Brain pericyte (primary cell): ENCODE results near the gene MTO1.
"Not testable (repeated sequence)": the region's sequence is repeated elsewhere in the genome, so short reads cannot be mapped to it uniquely, and the experiment has no call there.

Experiments used
- DNase-seq: peaks from one replicate; pipeline ENCODE4 v3.0.0-alpha.2; 2012; ENCODE audit warnings: low read depth, low spot score

MTO1 gene

GRCh38 chr6:73528897-73529296 lies 67.4 kb downstream of the MTO1 start:
- DNase-seq, result no peak

DNA sequence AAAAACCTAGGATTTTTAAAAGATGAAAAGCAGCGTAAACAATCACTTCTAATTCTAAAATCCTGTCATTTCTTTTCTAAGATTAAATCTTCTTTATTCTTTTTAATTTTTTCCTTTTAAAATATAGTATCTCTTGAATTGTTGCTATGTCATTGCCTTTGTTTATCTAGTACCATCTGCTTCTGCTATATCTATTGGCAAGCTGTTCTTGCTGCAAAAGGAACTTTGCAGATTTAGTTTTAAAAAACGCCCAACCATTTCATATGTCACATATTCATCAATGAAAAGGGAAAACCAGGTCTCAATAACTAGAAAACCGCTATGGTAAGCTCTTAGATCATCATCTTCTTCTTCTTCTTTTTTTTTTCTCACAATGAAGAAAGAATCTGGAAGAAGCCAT lies 70.8 kb downstream of the MTO1 start:
- no peak for DNase-seq

DNA sequence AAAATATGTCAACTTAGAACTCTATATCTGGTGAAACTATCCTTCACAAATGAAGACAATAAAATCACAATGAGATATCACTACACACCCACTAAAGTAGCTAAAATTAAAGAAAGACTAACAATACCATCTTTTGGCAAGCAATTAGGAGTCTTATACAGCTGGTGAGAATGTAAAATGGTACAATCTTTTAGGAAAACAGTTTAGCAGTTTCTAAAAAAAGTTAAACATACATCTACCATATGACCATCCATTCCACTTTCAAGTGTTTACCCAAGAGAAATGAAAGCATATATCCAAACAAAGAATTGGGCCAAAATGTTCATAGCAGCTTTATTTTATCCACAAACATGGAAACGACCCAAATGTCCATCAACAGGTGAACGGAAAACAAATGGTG lies 73.1 kb downstream of the MTO1 start:
- no peak for DNase-seq

DNA sequence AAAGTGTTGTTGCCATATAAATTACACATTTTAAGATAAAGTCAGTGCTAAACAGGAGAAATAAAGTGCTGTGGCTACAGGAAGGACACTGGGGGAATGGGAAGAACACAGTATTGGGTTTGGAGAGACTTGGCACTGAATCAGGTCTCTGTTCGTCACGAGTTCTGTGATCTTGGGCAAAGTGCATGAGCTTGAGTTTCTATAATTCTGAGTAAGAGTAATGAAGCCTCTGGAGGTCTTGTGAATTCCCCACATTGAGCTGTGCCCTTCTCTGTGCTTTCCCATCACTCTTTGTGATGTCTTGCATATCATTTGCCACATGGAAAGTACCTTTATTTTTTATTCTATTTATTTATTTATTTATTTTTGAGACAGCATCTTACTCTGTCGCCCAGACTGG lies 76.1 kb downstream of the MTO1 start:
- no peak for DNase-seq

GRCh38 chr6:73538116-73538779 lies 76.7 kb downstream of the MTO1 start:
- no peak for DNase-seq

- DNase-seq, result not testable (repeated sequence)
Measured at GRCh38 chr6:73542481-73542880, 80.9 kb downstream of the MTO1 start.

DNA sequence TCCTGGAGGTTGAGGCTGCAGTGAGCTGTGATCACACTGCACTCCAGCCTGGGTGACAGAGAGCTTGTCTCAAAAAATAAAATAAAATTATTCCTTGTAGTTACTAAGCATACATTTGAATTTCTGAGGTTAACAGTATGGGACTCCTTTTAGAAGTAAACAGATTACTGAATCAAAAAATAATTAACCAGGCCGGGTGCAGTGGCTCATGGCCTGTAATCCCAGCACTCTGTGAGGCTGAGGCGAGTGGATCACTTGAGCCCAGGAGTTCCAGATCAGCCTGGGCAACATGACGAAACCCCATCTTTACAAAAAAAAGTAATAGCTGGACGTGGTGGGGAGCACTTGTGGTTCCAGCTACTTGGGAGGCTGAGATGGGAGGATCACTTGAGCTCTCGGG lies 81.4 kb downstream of the MTO1 start:
- DNase-seq, result no peak

DNA sequence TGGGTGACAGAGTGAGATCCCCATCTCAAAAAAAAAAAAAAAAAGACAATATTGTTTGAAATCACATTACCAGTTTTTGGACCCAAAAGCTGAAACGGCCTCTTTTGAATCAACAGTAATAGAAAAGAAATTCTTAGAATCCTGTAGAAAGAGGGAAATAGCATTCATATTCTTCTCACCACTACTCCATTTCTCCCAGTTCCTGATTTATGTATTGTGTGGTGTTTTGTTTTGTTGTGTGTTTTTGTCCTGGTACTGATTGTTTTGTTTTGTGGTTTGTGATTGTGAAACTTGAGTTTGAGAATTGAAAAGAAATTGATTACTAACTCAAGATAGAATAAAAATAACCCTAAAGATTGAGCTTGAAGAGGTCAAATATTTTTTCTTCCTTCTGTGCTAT lies 85.5 kb downstream of the MTO1 start:
- DNase-seq, result no peak

- no peak for DNase-seq
Measured at GRCh38 chr6:73548458-73549446, 87.2 kb downstream of the MTO1 start.

GRCh38 chr6:73551115-73551514 lies 89.6 kb downstream of the MTO1 start:
- DNase-seq, result not testable (repeated sequence)

GRCh38 chr6:73555380-73555949 lies 93.9 kb downstream of the MTO1 start:
- DNase-seq, result not testable (repeated sequence)

- DNase-seq, result no peak
Measured at GRCh38 chr6:73556836-73557235, 95.3 kb downstream of the MTO1 start.
